K562 (cell line): Measurements from ENCODE around the gene CLUH. TPM values are rescaled to one million over a fixed set of nuclear protein-coding genes. Genes with fewer than 3 reads are reported as not detected.

Experiments
- CCNT2 ChIP-seq: IDR thresholded peaks from 2 replicates; pipeline ENCODE4 v1.6.1; 2011; ENCODE audit warnings: borderline replicate concordance, low read depth, mild to moderate bottlenecking, moderate library complexity, mixed read lengths, low read length; ENCODE audit not compliant: insufficient read length; ENCODE audit errors: extremely low read depth
- E2F3 ChIP-seq: fragments of 250-450 bp; sonication (Bioruptor Pico); IDR thresholded peaks from 2 replicates; pipeline ENCODE4 v1.4.0; 2020; ENCODE audit warnings: mild to moderate bottlenecking
- HNRNPLL ChIP-seq: fragments of 200-400 bp; formaldehyde crosslinking; IDR thresholded peaks from 2 replicates; pipeline ENCODE4 v1.6.1; 2017; ENCODE audit warnings: low read length, low read depth, mild to moderate bottlenecking; ENCODE audit not compliant: poor library complexity, severe bottlenecking
- KLF16 ChIP-seq: IDR thresholded peaks from 2 replicates; pipeline ENCODE4 v1.6.1; 2016; ENCODE audit warnings: antibody characterized with exemption
- NCOR1 ChIP-seq: fragments of 450-650 bp; IDR thresholded peaks from 2 replicates; pipeline ENCODE4 v1.6.1; 2016; ENCODE audit warnings: mild to moderate bottlenecking, moderate library complexity
- SIX5 ChIP-seq, 2 experiments: IDR thresholded peaks; 2 replicates each; pipeline ENCODE4 v1.6.1; 2011; ENCODE audit warnings: low read length in 2 of 2, borderline replicate concordance in 1 of 2, low read depth in 1 of 2, mild to moderate bottlenecking in 1 of 2, moderate library complexity in 1 of 2; ENCODE audit not compliant: insufficient read depth in 1 of 2
- SP1 ChIP-seq: sonication (generic); formaldehyde crosslinking; IDR thresholded peaks from 2 replicates; pipeline ENCODE4 v1.8.1; 2022; ENCODE audit warnings: mild to moderate bottlenecking, missing genetic modification reagents
- XRCC5 ChIP-seq: fragments of 200-400 bp; formaldehyde crosslinking; IDR thresholded peaks from 2 replicates; pipeline ENCODE4 v1.6.1; 2017; ENCODE audit warnings: low read depth, mild to moderate bottlenecking, low read length
- ZNF318 ChIP-seq, 2 experiments: fragments of 450-650 bp; IDR thresholded peaks; 2 replicates each; pipeline ENCODE4 v1.6.1; 2016; ENCODE audit warnings: mild to moderate bottlenecking in 2 of 2, borderline replicate concordance in 1 of 2, low read depth in 1 of 2, moderate library complexity in 1 of 2
- ZNF695 ChIP-seq: fragments of 450-650 bp; formaldehyde crosslinking; IDR thresholded peaks from 2 replicates; pipeline ENCODE4 v1.4.0; 2020; ENCODE audit warnings: mild to moderate bottlenecking, moderate library complexity
- polyA plus RNA-seq, 8 experiments: library from polyadenylated mRNA; depleted of rRNA in 4 of 8; stranded (reverse) in 5 of 8; unstranded in 3 of 8; fragments of >200 nt; fragmentation: Nextera tagmentation in 2 of 8; fragmentation: Illumina TruSeq in 1 of 8; extraction: Ambion mirVana in 2 of 8; extraction: Trizol in 1 of 8; gene quantifications; 2 replicates each; pipeline versions ENCODE4 v1.2.1 to v1.2.3, GENCODE V29; 2011 to 2014; ENCODE audit warnings: inconsistent platforms in 1 of 8, missing spikeins in 1 of 8
- total RNA-seq, 7 experiments: library from RNA; depleted of rRNA in 6 of 7; stranded (reverse); fragments of >200 nt in 6 of 7; fragmentation: Illumina TruSeq in 2 of 7; extraction: Trizol in 2 of 7; gene quantifications; 2 replicates each; pipeline versions ENCODE4 v1.2.1 to v1.2.3, GENCODE V29; 2011 to 2021; ENCODE audit warnings: low replicate concordance in 1 of 7
- TF ChIP-seq, protein P1 (sequence below): fragments of 450-650 bp; IDR thresholded peaks from 2 replicates; pipeline ENCODE4 v1.6.1; 2017; ENCODE audit warnings: antibody characterized with exemption
- TF ChIP-seq, protein P2 (sequence below): fragments of 450-650 bp; IDR thresholded peaks from 2 replicates; pipeline ENCODE4 v1.6.1; 2018; ENCODE audit warnings: mild to moderate bottlenecking, low read depth; ENCODE audit not compliant: partially characterized antibody
- TF ChIP-seq, protein P3 (sequence below): sonication (generic); formaldehyde crosslinking; IDR thresholded peaks from 2 replicates; pipeline ENCODE4 v1.8.0; 2022; ENCODE audit warnings: missing genetic modification reagents, mild to moderate bottlenecking, moderate library complexity, borderline replicate concordance

Gene CLUH
- total and polyA plus RNA-seq, 9 of the 15 experiments (the other 6 are each of a cell fraction or from before 2014, with no cell fraction given), result 0.21 to 140 (median 33.2) TPM

- TF ChIP-seq, protein P1, sequence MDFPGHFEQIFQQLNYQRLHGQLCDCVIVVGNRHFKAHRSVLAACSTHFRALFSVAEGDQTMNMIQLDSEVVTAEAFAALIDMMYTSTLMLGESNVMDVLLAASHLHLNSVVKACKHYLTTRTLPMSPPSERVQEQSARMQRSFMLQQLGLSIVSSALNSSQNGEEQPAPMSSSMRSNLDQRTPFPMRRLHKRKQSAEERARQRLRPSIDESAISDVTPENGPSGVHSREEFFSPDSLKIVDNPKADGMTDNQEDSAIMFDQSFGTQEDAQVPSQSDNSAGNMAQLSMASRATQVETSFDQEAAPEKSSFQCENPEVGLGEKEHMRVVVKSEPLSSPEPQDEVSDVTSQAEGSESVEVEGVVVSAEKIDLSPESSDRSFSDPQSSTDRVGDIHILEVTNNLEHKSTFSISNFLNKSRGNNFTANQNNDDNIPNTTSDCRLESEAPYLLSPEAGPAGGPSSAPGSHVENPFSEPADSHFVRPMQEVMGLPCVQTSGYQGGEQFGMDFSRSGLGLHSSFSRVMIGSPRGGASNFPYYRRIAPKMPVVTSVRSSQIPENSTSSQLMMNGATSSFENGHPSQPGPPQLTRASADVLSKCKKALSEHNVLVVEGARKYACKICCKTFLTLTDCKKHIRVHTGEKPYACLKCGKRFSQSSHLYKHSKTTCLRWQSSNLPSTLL, result no peak
- TF ChIP-seq XRCC5 (peak; percentile 30; the same call in 1 of the 2 replicates), CCNT2 (peak; percentile 95), E2F3 (peak; percentile 67; the same call in 1 of the 2 replicates), NCOR1 (no peak), HNRNPLL (no peak), KLF16 (peak; percentile 93), ZNF695 (CRISPR knock-in tag) (no peak), ZNF318 (IDR thresholded peaks at IDR 0.05; ENCODE audit: borderline replicate concordance in 1 of 2, low read depth in 1 of 2) (no peak), SIX5 (IDR thresholded peaks at IDR 0.05; ENCODE audit: borderline replicate concordance in 1 of 2, insufficient read depth in 1 of 2, low read depth in 1 of 2, low read length in 2 of 2) (no peak), SP1 (CRISPR knock-in tag) (peak; percentile 86)
- TF ChIP-seq, protein P2, sequence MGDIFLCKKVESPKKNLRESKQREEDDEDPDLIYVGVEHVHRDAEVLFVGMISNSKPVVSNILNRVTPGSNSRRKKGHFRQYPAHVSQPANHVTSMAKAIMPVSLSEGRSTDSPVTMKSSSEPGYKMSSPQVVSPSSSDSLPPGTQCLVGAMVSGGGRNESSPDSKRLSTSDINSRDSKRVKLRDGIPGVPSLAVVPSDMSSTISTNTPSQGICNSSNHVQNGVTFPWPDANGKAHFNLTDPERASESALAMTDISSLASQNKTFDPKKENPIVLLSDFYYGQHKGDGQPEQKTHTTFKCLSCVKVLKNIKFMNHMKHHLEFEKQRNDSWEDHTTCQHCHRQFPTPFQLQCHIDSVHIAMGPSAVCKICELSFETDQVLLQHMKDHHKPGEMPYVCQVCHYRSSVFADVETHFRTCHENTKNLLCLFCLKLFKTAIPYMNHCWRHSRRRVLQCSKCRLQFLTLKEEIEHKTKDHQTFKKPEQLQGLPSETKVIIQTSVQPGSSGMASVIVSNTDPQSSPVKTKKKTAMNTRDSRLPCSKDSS, result no peak
- TF ChIP-seq, protein P3, sequence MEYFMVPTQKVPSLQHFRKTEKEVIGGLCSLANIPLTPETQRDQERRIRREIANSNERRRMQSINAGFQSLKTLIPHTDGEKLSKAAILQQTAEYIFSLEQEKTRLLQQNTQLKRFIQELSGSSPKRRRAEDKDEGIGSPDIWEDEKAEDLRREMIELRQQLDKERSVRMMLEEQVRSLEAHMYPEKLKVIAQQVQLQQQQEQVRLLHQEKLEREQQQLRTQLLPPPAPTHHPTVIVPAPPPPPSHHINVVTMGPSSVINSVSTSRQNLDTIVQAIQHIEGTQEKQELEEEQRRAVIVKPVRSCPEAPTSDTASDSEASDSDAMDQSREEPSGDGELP (CRISPR knock-in tag), result peak; percentile 89
Observed at GRCh38 chr17:2711608-2712299, at the start of gene CLUH (continued).
